ENCODE results near the gene PLCE1.

PLCE1 gene

GRCh38 chr10:94025806-94026205 lies 32.1 kb downstream of the PLCE1 start:
- no peak for DNase-seq

DNA sequence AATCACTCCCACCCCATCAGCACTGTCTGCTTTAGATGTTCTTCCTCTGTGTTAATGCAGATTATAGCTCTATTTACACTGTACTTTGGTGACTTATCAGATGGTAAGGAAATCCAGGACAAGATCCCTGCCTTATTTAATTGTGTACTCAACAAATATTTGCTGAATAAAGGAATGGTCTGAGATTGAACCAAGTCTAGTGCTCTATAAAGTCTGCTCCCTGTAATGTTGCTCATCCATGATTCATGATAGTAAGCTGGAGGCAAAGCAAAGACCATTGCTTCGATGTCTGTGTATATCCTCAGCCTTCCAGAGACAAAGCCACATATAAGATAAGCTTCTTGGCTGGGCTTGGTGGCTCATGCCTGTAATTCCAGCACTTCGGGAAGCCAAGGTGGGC lies 33.5 kb downstream of the PLCE1 start:
- no peak for DNase-seq

- DNase-seq, result no peak
Observed at GRCh38 chr10:94029955-94030354, 36.2 kb downstream of the PLCE1 start.

DNA sequence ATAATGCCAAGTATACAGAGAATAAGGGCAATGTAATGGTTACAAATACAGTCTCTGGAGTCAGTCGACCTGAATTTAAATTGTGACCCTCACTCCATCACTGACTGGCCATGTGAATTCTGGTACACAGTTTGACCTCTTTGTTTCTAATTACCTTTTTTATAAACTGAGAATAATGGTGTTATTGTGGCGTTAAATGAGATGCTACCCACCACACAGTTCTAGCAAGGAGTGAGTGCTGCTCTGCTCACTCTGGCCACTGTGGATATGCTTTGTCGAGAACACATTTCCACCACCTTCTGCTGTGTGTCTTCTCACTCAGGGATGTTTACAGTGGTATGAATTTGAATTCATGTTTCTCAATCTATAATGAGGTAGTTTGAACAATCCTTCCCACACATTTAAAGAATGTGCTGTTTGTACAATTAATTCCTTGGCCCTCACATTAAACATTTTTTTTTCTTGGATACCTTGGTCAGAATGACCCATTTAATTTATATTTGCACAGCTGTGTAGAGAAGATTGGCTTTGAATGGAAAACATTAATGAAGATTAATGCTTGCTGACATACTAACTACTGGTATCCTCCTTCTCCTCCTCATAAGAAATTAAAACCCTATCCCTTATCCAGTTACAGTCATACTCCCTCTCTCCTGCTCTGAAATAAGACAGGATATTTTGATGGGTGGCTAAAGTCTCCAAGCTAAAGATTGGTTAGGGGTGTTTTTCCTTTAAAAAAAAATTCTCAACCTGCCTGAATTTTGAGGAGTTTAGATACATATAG lies 42.4 kb downstream of the PLCE1 start:
- DNase-seq, result no peak

- DNase-seq, result no peak
Observed at GRCh38 chr10:94036766-94037033, 43.0 kb downstream of the PLCE1 start.

DNA sequence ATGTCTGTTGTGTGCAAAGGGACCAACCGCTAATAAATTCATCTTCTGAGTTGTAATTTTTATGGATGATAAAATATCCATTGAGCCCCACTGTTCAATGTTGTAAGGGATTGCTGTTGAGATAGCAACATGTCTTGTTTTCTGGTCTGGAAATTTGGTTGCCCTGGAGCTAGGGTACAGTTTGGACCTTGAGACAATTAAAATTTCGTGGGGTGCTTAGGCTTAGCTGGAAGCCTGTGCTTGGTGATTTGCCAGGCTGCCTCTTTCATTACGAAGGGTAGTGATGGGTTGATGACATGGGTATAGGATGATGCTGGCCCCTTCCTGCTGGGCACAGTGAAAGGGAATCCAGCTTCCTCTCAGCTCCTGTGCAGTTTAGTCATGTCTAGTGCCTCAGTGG lies 43.6 kb downstream of the PLCE1 start:
- no peak for DNase-seq

DNA sequence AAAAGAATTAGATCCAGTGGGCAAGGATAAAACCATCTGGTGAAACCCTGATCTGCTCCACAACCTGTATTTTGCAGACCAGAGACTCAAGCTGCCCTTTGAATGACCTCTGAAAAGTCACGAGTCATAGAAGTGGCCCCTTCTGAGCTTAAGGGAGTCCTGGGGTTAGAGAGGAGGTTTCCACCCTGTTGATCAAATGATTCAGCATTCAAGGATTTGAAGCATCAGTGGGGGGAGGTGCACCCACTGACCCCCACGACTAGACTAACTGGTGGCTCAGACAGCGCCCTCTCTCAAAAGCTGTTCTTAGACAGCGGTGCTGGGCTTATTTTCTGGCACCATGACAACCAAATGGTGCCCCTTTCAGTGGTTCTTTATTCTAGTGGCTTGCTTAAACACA lies 44.3 kb downstream of the PLCE1 start:
- DNase-seq, result no peak

DNA sequence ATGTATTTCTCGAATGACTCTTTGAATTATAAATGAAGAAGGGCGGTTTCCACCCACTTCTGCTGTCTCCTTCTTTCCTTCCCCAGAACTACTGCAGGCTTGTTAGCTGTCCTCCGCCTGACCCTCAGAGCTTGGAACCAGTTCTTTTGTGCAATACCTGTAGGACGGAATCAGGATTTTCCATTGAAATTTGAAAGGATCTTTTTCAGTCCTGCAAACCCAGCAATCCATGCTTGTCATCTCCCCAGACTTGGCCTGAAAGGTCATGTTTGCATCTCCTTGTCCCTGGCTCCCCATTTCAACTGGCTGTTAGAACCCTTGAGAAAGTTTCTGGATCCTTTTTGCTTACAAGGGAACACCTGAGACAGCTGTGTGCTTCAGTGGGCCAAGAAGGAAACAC lies 47.5 kb downstream of the PLCE1 start:
- no peak for DNase-seq

- DNase-seq, result no peak
Observed at GRCh38 chr10:94042001-94042833, 48.5 kb downstream of the PLCE1 start.

DNA sequence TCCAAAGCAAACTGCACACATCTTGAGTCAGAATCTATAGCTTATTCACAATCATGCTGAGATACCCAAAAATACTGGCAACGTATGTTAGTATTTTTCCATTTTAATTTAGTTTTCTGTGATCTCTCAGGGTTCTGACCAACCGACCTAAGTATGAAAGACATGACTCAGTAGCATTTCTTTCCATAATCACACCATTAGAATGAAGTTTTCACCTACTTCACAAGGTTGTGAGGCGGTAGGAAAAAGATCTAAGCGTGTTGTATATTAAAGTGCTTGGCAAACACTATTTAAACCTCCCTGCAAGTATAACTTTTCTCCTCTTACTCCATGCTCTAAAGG lies 49.1 kb downstream of the PLCE1 start:
- DNase-seq, result no peak

Measured in CD4-positive, alpha-beta T cell treated with Interferon gamma for 1 hour (primary cell).